HG02938 (cell line): ENCODE data around the gene KLHL3.

Experiments used
- ATAC-seq: cut with Tn5 transposase; IDR thresholded peaks from one replicate; pipeline ENCODE4 v1.9.1; 2021; ENCODE audit warnings: mild to moderate bottlenecking, moderate library complexity; ENCODE audit not compliant: unreplicated experiment

The KLHL3 gene

DNA sequence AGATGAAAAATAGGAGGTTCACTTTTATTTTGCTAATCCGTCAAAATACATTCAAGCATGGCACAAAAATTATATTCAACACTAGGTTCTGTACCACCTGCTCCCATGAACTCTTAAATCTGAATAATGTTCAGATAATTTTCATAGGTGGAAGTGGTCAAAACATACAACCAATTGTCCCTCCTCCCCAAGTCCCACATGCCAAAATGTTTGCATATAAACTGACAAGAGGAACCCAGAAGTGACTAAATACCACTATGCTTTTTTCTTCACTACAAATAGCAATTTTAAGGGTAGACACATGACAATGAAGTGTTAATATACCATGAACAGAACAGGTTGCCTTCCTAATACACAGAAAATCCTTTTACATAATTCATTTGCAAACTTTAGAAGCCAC, 14.5 kb upstream of the KLHL3 start:
- ATAC-seq, result no peak

DNA sequence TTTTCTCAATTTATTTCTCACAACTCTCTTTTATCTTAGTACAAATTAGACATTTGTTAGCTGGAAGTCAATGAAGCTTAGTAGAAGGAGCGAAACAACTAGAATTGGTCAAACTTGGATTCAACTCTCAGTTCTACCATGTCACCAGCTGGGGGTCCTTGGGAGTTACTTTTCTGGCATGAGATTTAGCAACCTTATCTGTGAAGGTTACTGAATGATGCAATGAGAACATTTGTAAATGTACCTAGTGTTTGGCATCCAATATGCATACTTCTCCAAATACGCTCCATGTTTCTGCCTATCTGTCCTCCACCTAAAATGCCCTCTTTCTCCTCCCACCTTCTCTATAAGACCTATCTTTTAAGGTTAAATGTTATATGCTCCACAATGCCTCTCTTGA, 12.0 kb upstream of the KLHL3 start:
- no peak for ATAC-seq

DNA sequence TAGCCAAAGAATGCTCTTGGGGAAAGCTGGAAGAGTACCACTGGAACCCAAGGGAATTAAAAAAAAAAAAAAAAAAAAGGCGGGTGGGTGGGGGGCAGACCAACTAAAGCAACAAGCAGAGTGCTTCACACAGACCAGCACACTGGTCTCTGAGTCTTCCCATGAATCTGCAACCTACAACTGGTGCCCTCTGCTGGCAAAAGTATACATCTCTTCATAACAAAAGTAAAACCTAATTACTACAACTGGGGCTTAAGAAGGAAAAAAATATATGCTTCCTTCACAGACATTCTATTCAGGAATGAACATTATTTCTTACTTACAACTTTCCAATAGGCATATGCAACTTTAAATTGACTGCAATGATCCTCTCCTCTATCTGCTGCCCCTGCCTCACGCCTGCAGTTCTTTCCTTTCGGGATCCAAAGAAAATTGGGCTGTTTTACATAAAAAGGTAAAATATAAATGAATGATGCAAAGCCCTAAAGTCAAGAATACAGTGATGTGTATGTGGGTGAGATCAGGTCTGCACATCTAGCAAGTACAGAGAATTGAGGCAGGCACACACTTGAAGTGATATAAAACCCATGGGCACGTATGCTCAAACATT, 7.2 kb upstream of the KLHL3 start:
- ATAC-seq, result no peak

DNA sequence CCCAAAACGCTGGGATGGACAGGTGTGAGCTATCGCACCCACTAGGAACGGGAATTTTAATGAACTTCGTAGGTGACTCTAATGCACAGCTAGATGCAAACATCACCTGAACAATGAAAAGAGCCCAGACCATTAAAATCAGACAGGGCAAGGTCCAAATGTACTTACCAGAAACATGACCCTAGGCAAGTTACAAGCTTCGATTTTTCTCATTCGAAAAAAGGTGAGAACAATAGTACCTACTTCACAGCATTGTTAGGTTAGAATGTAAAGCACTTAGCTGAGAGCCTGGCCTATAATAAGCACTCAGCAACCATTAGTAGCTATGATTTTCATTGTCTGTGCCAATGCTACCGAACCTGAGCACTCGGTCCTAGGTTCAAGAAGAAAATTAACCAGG, 5.8 kb upstream of the KLHL3 start:
- ATAC-seq, result no peak

DNA sequence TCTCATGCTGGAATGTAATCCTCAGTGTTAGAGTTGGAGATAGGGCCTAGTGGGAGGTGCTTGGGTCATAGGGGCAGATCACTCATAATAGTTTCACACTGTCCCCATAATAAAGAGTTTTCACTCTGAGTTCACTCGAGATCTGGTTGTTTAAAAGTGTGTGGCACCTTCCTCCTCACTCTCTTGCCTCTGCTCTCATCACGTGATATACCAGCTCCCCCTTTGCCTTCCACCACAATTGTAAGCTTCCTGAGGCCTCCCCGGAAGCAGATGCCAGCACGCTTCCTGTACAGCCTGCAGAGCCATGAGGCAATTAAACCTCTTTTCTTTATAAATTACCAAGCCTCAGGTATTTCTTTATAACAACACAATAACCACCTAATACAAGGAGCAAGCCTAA, 3.8 kb upstream of the KLHL3 start:
- ATAC-seq, result no peak

DNA sequence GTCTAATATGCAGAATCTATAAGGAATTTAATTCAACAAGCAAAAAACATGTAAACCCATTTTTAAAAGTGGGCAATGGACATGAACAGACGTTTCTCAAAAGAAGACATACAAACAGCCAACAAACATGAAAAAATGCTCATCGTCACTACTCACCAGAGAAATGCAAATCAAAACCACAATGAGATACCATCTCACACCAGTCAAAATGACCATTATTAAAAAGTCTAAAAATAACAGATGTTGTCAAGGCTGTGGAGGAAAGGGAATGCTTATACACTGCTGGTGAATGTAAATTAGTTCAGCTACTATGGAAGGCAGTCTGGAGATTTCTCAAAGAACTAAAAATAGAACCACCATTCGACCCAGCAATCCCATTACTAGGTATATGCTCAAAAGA, 3.1 kb upstream of the KLHL3 start:
- no peak for ATAC-seq

DNA sequence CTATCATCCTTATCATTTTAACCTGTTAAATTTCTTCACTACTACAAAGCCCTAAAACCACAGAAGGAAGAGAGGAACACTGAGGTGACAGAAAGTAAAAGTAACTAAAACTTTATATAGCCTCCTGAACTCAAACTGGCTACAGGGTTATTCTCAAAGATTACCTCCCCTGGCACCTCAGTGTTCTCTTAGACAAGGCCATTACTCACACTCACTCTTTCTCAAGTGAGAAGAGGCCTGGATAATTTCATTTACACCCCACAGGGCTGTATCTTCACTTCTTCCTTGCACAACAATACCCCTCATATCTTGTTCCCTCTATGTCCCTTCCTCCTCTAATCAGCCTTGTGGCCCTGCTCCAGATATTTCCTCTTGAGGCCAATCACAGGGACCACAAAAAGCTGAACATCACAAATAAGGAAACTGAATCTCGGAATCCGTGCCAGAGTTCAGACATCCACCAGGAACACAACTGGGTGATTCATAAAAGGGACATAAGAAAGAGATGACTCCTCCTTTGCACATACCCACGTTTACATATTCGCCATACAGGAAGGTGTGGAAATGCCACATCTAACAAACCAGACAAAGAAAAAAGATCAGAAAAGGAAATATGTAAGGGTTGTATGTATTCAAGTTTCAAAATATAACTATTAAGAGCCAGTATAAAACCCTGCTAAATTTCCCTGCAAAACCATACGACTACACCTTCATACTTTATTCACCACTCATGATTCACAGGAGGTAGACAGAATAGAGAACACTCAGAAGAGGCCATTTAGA, 1.7 kb upstream of the KLHL3 start:
- no peak for ATAC-seq

DNA sequence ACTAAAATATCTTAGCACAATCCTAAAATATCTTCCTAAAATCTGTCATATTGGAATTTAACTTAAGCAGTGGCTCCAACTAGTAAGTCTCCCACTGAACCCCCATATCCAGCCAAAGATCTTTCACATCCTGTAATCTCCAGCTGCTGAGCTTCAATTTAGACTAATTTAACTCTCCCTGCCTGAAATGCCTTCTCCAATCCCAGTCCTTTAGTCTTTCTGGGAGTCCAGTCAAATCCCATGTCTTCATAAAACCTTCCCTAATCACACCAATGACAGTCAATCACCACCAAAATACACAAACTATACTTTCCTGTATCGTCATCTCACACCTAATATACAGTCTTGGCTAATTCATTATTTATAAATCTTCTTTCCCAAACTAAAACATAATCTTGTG, 607 bp upstream of the KLHL3 start:
- no peak for ATAC-seq

DNA sequence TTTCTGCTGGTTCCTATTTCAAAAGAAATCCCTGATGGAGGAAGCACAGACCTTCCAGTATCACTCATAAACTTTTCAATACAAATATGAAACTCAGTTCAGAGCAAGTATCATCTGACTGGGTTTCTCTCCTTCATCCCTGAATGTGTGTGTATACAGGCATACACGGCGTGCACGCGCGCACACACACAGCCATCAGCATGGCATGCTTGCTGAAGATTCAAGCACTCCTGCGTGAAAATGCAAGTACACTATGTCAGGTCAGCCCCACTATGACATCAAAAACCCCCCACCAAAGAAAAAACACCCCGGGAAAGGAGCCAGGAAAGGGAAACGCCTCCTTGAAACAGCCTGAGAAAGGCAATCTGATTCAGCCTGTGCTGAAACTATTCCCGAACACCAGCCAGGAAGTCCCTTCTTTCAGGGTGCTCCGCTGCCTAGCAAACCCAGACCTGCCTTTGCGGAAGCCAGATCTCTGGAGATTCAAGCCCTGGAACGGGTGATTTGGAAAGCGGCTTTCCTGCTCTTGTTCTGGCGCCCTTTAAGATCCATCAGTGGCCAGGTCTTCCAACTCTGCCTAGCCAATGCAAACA, 831 bp downstream of the KLHL3 start:
- peak; percentile 20 for ATAC-seq

DNA sequence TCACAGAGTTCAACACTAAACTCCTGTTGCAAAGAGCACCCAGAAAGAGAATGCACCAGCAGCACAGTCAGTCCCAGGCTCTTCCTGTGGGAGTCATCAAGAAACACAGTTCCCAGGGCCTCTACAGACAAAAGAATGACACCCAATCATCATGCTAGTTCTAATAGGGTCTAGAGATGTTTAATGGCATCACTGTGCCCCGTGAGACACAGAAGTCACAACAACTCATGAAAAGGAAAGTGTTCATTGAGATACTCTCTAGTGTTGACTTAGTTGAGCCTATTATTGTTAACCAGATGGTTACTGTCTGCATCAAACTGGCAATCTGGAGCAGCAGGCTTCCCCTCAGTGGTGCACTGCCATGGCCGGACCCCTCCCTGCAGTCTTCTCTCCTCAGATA, 1.6 kb downstream of the KLHL3 start:
- ATAC-seq, result no peak

DNA sequence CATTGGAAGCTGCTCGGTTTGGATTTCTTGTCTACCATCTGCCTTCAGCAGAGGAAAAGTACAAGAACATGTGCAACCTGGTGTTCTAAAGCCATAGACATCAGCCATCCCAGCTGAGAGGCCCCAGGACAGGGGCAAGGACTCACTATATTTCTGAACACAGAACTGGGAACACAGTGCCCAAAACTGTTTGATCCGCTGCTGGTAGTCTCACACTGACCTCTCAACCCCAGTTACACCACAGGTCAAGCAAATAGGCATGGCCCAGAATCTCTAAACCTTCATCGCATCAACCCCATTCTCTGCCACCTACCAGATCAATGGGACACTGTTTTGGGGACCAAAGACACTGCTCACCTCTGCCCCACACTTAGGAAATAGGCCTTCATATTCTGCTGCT, 2.0 kb downstream of the KLHL3 start:
- no peak for ATAC-seq

DNA sequence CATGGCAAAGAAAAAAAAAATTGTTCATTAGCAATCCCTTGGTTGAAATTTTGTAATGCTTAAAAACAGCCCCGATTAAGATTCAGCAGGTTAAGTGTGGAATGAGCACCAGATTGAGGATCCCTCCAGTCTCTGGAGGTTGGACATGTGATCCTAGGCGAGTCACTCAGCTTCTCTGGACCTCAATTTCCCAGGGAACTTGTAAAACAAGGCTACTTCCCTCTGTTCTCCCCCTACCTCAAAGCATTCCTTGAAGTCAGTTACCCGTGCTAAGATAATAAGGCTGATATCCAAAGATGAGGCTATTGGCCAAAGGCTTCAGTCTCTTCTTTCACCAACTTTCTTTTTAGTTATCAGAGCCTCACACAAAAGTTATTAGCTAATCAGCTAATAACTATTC, 2.9 kb downstream of the KLHL3 start:
- ATAC-seq, result no peak

DNA sequence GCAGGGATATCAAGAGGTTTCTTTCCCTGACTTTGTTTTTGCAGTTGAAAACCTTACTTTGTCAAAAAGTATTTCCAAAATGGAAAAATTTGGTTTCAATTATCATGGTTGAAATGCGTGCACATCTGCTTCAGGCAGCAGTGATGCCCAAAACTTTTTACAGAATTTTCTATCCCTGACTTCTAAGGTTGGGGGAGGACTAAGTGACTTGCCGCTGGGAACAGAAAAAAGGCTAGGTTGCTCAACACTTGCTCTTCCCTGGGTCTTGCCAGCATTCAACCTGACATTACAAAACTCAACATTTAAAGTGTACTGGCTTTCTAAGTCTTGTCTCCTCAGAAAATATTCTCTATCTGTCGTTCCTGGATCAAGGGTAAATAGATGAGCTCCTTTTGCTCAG, 4.7 kb downstream of the KLHL3 start:
- ATAC-seq, result no peak

DNA sequence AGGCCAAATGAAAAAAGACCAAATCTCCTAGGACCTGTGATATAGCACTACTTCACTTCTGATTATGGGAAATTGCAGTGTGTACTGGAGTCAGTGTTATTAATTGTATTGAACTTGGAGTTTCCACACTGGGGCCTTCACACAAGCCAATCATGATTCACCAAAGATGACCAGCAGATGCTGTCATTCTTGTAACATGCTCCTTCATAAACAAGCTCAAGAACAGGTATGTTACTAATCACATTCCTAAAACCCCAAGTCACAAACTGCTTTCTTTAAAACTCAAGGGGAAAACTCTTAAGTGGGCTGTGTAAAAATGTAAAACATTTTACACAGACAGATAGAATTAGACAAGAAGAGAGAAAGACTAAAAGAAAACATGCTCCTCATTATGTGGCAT, 5.6 kb downstream of the KLHL3 start:
- ATAC-seq, result no peak

DNA sequence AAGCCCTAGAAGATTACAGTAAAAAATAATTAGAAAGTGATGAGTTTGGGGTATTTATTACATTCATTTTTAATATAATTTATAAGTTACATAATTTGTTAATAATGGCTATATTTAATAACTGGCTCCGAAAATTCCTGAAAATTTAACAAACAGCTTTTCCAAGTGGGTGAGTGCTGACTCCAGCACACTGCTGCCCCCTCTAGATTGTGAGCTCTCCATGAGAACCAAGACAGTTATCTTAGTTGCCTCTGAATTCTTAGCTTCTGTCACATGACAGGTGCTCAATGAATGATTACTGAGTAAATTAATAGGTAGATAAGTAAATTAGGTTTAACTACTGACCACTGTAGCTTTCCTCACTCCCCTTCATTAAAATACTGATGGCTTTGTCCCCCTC, 7.8 kb downstream of the KLHL3 start:
- ATAC-seq, result no peak

DNA sequence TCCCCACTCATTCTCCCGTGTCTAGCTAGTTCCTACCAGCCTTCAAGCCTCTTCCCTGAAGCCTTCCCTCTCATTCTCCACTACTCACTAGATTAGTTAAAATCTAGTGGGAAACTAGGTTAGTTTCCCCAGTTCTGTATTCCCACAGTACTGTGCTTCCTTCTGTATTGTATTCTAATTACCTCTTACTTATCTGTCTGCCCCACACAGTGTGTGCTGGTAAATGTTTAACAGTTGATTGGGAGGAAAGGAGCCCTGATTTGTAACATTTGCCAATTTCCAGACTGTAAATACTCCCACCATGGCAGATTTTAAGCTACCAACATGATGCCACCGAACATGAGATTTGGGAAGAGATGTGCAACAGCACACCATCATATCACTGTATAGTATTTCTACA, 8.3 kb downstream of the KLHL3 start:
- ATAC-seq, result no peak

DNA sequence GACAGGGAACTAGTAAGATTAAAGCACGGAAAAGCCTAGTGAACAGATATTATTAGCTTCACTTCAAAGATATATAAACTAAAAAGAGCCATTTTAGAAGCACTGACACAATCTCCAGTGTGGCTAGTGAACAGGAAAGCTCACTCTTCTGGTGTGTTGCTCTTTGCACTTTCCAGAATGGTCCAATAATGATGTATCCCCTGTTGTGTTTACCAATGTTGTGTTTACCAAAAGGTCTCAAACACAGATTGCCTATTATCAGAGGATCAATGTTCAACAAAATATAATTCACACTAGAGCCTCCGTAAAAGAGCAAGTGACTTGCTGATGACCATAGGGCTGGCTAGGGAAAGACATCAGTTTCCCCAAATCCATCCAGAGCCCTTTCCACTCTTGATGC, 11.6 kb downstream of the KLHL3 start:
- ATAC-seq, result no peak

DNA sequence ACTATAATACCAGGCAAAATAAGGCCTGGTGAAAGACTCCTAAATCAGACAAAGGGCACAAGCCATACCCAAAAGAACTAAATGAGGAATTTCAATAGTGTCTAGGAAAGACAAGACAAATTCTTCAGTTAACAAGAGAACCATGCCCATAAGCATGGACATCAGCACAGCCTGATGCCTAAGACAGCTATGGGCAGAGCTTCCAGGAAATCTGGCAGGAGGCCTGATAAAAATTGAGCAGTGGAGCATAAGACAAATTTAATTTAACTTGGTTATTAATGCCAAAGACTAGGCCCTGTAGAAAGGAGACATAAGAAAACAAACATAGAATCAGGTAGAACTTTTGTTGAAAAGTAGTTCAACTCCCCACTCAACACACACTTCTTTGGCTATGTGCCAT, 17.3 kb downstream of the KLHL3 start:
- no peak for ATAC-seq

DNA sequence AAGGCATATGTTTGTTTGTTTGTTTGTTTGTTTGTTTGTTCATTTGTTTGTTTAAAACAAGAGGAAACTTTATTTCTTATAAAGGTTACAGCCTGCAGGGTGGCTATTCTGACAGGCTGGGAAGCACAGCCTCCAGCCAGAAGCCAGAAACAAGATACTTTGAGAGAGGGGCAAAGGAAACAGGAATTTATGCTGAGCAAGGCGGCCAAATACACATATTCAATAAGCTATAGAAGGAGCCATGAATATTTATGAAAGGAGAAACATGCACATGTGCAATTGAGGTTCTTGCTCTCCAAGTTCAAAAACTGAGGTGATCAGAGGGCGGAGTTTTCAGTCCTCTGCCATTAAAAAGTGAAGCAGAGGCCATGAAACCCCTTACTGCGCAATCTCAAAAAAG, 19.6 kb downstream of the KLHL3 start:
- no peak for ATAC-seq

DNA sequence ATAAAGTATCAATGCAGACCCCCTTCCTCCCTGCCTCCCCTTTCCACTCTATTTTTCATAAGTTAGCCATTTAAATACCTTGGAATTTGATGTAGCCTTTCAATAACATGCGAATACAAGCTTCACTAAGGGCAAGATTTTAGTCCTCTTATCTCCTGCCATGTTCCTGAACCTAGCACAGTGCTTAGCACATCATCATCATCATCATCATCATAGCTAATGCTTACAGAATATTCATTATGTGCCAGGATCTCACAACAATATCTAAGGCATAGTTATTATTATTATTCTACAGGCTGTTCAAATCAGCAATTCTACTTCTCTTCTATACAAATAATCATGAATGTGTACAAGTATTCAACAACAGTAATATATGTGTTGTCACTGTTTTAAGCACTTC, 20.4 kb downstream of the KLHL3 start:
- no peak for ATAC-seq

DNA sequence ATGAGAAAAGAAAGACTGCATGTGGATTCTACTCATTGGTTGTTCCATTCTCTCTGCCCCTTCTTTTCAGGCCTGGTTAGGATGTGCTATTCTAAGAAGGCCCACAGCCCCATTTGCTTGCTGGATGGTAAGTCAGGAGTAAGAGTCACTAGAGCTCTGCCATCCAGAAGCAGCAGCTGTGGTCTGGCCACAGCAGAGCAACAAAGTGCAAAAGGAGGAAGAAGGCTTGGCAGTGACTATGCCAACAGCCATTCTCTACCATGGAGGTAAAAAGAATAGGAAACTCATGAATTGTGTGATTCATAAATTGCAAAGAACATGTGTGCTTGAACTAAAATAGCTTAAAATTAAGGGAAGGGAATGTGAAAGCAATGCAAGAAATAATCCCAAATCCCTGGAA, 20.9 kb downstream of the KLHL3 start:
- no peak for ATAC-seq

DNA sequence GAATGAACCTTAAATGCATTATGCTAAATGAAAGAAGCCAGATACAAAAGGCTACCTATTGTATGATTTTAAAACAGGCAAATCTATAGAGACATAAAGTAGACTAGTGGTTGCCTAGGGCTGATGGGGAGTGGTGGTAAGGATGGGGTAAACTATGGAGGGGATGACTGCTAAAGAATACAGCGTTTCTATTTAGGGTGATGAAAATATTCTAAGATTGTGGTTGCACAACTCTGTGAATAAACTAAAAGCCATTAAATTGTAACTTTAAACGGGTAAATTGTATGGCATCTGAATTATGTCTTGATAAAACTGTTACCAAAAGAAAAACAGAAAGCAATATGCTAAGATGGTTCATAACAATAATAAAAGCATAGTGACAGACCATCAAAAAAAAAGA, 21.4 kb downstream of the KLHL3 start:
- no peak for ATAC-seq
